IMR-90 (cell line): ENCODE measurements around the gene KIFAP3. TPM values are rescaled to one million over a fixed set of nuclear protein-coding genes. Genes with fewer than 3 reads are reported as not detected.

Source experiments
- ATAC-seq: fragments of 200-7000 bp; cut with Tn5 transposase; 2 replicates; pipeline ENCODE4 v1.9.1; 2020; ENCODE audit warnings: low read depth, mild to moderate bottlenecking, moderate library complexity
- BruUV-seq: library from RNA; stranded (reverse); fragments of 400-500 nt; replicated peaks from 2 replicates; lab custom pipeline; 2021; lab: Mats Ljungman, UMichigan
- CTCF ChIA-PET: fragments of 300-600 bp; formaldehyde crosslinking; extraction: SDS; loops from one replicate; lab custom pipeline; 2021; ENCODE audit warnings: antibody characterized with exemption; lab: Yijun Ruan, JAX
- POLR2A ChIA-PET: fragments of 300-600 bp; sonication (Branson Sonifier 250); formaldehyde crosslinking; loops from one replicate; lab custom pipeline; 2022; ENCODE audit warnings: antibody characterized with exemption; ENCODE audit not compliant: unreplicated experiment; lab: Charles Lee
- DNase-seq: peaks from one replicate; pipeline ENCODE4 v3.0.0; 2013
- H2AFZ ChIP-seq: replicated peaks from 2 replicates; pipeline ENCODE3; 2013; ENCODE audit warnings: low read length, mild to moderate bottlenecking; ENCODE audit not compliant: poor library complexity
- H2AK5ac ChIP-seq: 2 replicates; pipeline ENCODE4 v1.6.1; 2013; ENCODE audit warnings: low read depth, low read length, inconsistent platforms
- H2AK9ac ChIP-seq: replicated peaks from 2 replicates; pipeline ENCODE3; 2013; ENCODE audit warnings: mild to moderate bottlenecking, low read depth, low read length, moderate library complexity; ENCODE audit not compliant: poor library complexity
- H2BK120ac ChIP-seq: 2 replicates; pipeline ENCODE4 v1.6.1; 2013; ENCODE audit warnings: low read depth, low read length, inconsistent platforms
- H2BK15ac ChIP-seq: 3 replicates; pipeline ENCODE4 v1.6.1; 2013; ENCODE audit warnings: low read depth, low read length, inconsistent platforms
- H2BK20ac ChIP-seq: 2 replicates; pipeline ENCODE4 v1.6.1; 2013; ENCODE audit warnings: low read depth, mild to moderate bottlenecking, inconsistent platforms, low read length, moderate library complexity
- H2BK5ac ChIP-seq: 2 replicates; pipeline ENCODE4 v1.6.1; 2013; ENCODE audit warnings: mild to moderate bottlenecking, low read depth, low read length, inconsistent platforms; ENCODE audit not compliant: poor library complexity, severe bottlenecking
- H3K14ac ChIP-seq: replicated peaks from 2 replicates; pipeline ENCODE4 v1.6.1; 2013; ENCODE audit warnings: low read depth, low read length, inconsistent platforms
- H3K18ac ChIP-seq: 2 replicates; pipeline ENCODE4 v1.6.1; 2013; ENCODE audit warnings: low read depth, low read length, control low read depth
- H3K23ac ChIP-seq: 2 replicates; pipeline ENCODE4 v1.6.1; 2013; ENCODE audit warnings: low read depth, low read length, inconsistent platforms
- H3K27ac ChIP-seq: 2 replicates; pipeline ENCODE4 v1.5.1; 2013; ENCODE audit warnings: mild to moderate bottlenecking, control low read depth, low read length; ENCODE audit not compliant: insufficient read depth
- H3K27me3 ChIP-seq: 2 replicates; pipeline ENCODE4 v1.6.1; 2013; ENCODE audit warnings: low read length; ENCODE audit not compliant: control insufficient read depth, insufficient read depth
- H3K36me3 ChIP-seq: 2 replicates; pipeline ENCODE4 v1.6.1; 2013; ENCODE audit warnings: low read length, mixed read lengths; ENCODE audit not compliant: control insufficient read depth, insufficient read depth
- H3K4ac ChIP-seq: 2 replicates; pipeline ENCODE4 v1.6.1; 2013; ENCODE audit warnings: low read depth, low read length, inconsistent platforms
- H3K4me1 ChIP-seq: 2 replicates; pipeline ENCODE4 v1.6.1; 2013; ENCODE audit warnings: low read length, mixed read lengths; ENCODE audit not compliant: control insufficient read depth, insufficient read depth
- H3K4me2 ChIP-seq: 2 replicates; pipeline ENCODE4 v1.6.1; 2013; ENCODE audit warnings: low read depth, mild to moderate bottlenecking, control low read depth, low read length, moderate library complexity
- H3K4me3 ChIP-seq: 2 replicates; pipeline ENCODE4 v1.5.1; 2013; ENCODE audit warnings: low read depth, mild to moderate bottlenecking, control low read depth, low read length, moderate library complexity; ENCODE audit not compliant: insufficient read depth
- H3K56ac ChIP-seq: 2 replicates; pipeline ENCODE4 v1.6.1; 2013; ENCODE audit warnings: low read length, inconsistent platforms; ENCODE audit not compliant: insufficient read depth; ENCODE audit errors: extremely low read depth
- H3K79me1 ChIP-seq, 2 experiments: 2 replicates each; pipeline ENCODE4 v1.6.1; 2013; ENCODE audit warnings: low read length in 2 of 2, inconsistent platforms in 1 of 2, low read depth in 1 of 2
- H3K9ac ChIP-seq: 2 replicates; pipeline ENCODE4 v1.6.1; 2013; ENCODE audit warnings: low read depth, low read length, control low read depth
- H3K9me1 ChIP-seq: 2 replicates; pipeline ENCODE4 v1.6.1; 2013; ENCODE audit warnings: low read length, inconsistent platforms; ENCODE audit not compliant: insufficient read depth
- H3K9me3 ChIP-seq: 2 replicates; pipeline ENCODE4 v1.6.1; 2013; ENCODE audit warnings: low read length; ENCODE audit not compliant: control insufficient read depth, insufficient read depth
- H4K20me1 ChIP-seq: 2 replicates; pipeline ENCODE4 v1.6.1; 2013; ENCODE audit warnings: low read length, inconsistent platforms; ENCODE audit not compliant: insufficient read depth
- H4K5ac ChIP-seq: 2 replicates; pipeline ENCODE4 v1.6.1; 2013; ENCODE audit warnings: mild to moderate bottlenecking, low read depth, low read length, control low read depth
- H4K8ac ChIP-seq, 2 experiments: 2 replicates each; pipeline ENCODE4 v1.6.1; 2013; ENCODE audit warnings: low read depth in 2 of 2, low read length in 2 of 2, control low read depth in 1 of 2, inconsistent platforms in 1 of 2
- H4K91ac ChIP-seq: 2 replicates; pipeline ENCODE4 v1.6.1; 2013; ENCODE audit warnings: low read depth, low read length, inconsistent platforms; ENCODE audit not compliant: insufficient read depth
- CEBPB ChIP-seq: IDR thresholded peaks from 2 replicates; pipeline ENCODE4 v1.6.1; 2012; ENCODE audit warnings: low read depth, low read length, improper control_type of control experiment
- CHD1 ChIP-seq: IDR thresholded peaks from 2 replicates; pipeline ENCODE4 v1.6.1; 2012; ENCODE audit warnings: low read depth, low read length, improper control_type of control experiment
- CTCF ChIP-seq: conservative IDR thresholded peaks from 2 replicates; pipeline ENCODE4 v1.5.1; 2012; ENCODE audit warnings: mild to moderate bottlenecking, low read depth, low read length, improper control_type of control experiment
- ELK1 ChIP-seq: fragments of 150-350 bp; IDR thresholded peaks from 2 replicates; pipeline ENCODE4 v1.6.1; 2016; ENCODE audit warnings: low read depth, mild to moderate bottlenecking, low read length, moderate library complexity, borderline replicate concordance
- FOS ChIP-seq: fragments of 150-350 bp; IDR thresholded peaks from 2 replicates; pipeline ENCODE4 v1.6.1; 2016; ENCODE audit warnings: low read depth, low read length
- MAFK ChIP-seq: IDR thresholded peaks from 2 replicates; pipeline ENCODE4 v1.6.1; 2012; ENCODE audit warnings: low read depth, low read length, improper control_type of control experiment
- MAZ ChIP-seq: IDR thresholded peaks from 2 replicates; pipeline ENCODE4 v1.6.1; 2012; ENCODE audit warnings: low read depth, mild to moderate bottlenecking, low read length, improper control_type of control experiment, moderate library complexity, borderline replicate concordance
- MXI1 ChIP-seq: IDR thresholded peaks from 2 replicates; pipeline ENCODE4 v1.6.1; 2012; ENCODE audit warnings: low read depth, mild to moderate bottlenecking, low read length, moderate library complexity, borderline replicate concordance
- NFE2L2 ChIP-seq: fragments of 150-350 bp; IDR thresholded peaks from 2 replicates; pipeline ENCODE4 v1.6.1; 2016; ENCODE audit warnings: low read depth, mild to moderate bottlenecking, low read length
- POLR2A ChIP-seq: IDR thresholded peaks from 2 replicates; pipeline ENCODE4 v1.6.1; 2012; ENCODE audit warnings: mild to moderate bottlenecking, low read depth, low read length
- RAD21 ChIP-seq: IDR thresholded peaks from 2 replicates; pipeline ENCODE4 v1.6.1; 2012; ENCODE audit warnings: low read length, improper control_type of control experiment
- RCOR1 ChIP-seq: IDR thresholded peaks from 2 replicates; pipeline ENCODE4 v1.6.1; 2012; ENCODE audit warnings: mild to moderate bottlenecking, low read length, improper control_type of control experiment; ENCODE audit not compliant: insufficient replicate concordance
- RFX5 ChIP-seq: IDR thresholded peaks from 2 replicates; pipeline ENCODE4 v1.8.0; 2012; ENCODE audit warnings: low read depth, mild to moderate bottlenecking, low read length, moderate library complexity
- WGBS, 2 experiments: methylation state at CpG; one replicate each; pipeline versions ENCODE4 v1.1.5 to v1.1.7; 2013; ENCODE audit warnings: missing lambda C conversion rate in 2 of 2; ENCODE audit not compliant: insufficient read length in 1 of 2; ENCODE audit errors: extremely low coverage in 2 of 2; 5-methylcytosine and 5-hydroxymethylcytosine counted together
- dilution Hi-C: fragments of 300-500 bp; cut with HindIII; formaldehyde crosslinking; loops from one replicate; pipeline ENCODE4 v1.14.3; 2018; ENCODE audit warnings: low sequenced_read_pairs; ENCODE audit not compliant: unreplicated experiment
- in situ Hi-C: fragments of 300-500 bp; cut with MboI; formaldehyde crosslinking; loops from 3 replicates; pipeline ENCODE4 v1.14.3; 2019; ENCODE audit warnings: low sequenced_read_pairs, inconsistent platforms, mixed read lengths
- intact Hi-C: fragments of 100-400 bp; cut with micrococcal nuclease; formaldehyde crosslinking; loops from 2 replicates; pipeline ENCODE4 v1.10.0; 2022
- polyA plus RNA-seq, 3 experiments: library from polyadenylated mRNA; depleted of rRNA; stranded (reverse); fragments of >200 nt; gene quantifications; 2 replicates each; pipeline ENCODE4 v1.2.3, GENCODE V29; 2012; ENCODE audit warnings: low replicate concordance in 1 of 3
- total RNA-seq: library from RNA; depleted of rRNA; stranded (reverse); fragments of >200 nt; gene quantifications from 2 replicates; pipeline ENCODE4 v1.2.3, GENCODE V29; 2012
- TF ChIP-seq, protein P1 (sequence below): fragments of 150-350 bp; IDR thresholded peaks from 2 replicates; pipeline ENCODE4 v1.6.1; 2017; ENCODE audit warnings: mild to moderate bottlenecking, antibody characterized with exemption, low read length, low read depth

Gene KIFAP3
- total and polyA plus RNA-seq, 2 of the 4 experiments (the other 2 are of a cell fraction), result 10.5 to 10.9 TPM

DNA sequence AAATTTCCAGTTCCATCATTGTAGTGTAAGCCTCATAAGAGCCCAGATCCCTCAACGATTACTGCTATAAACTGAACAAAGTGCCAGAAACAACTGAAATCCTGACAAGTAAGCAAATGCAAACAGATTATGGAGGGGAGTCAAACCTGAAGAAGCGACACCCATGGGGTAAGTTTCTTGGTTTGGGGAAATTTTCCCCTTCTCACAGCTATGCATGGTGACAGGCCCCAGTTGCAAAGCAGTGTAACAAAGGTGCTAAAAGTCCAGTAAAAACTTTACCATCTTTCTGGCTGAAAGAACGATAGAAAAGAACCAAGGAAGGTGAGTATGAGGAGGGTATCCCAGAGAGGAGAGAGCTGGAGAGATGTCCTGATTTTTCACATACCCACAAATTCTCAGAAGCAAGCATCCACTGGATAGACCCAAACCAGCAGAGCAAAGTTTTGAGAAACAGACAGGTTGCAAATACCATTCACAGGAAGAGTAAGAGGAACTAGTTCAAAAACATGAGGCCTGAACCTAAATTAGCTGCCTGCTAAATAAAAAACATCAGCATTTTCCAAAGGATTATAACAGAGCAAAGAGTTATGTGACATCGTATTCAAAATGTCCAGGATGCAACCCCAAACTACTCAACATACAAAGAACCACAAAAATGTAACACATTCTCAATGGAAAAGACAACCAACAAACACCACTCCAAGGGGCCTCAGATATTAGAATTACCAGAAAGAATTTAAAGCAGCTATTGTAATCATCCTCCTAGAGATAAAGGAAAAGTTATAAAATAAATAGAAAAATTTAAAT, 195.3 kb downstream of the KIFAP3 start:
- ATAC-seq (no peak; the same call in 1 of the 2 replicates), DNase-seq (no peak)
- Histone ChIP-seq H2AFZ (no peak overlapping the region), H2AK5ac (no peak overlapping the region), H2BK20ac (no peak overlapping the region), H3K14ac (no peak overlapping the region), H3K4me2 (no peak overlapping the region), H4K20me1 (no peaks in the 10 kb centered on the region; the same call in 1 of the 2 replicates), H2BK5ac (no peak overlapping the region), H3K27ac (no peak overlapping the region), H4K5ac (no peak overlapping the region), H3K9me1 (no peaks in the 10 kb centered on the region; the same call in 1 of the 2 replicates), H3K36me3 (peaks cover 14% of the 10 kb centered on the region; the same call in 1 of the 2 replicates), H3K56ac (no peak overlapping the region), H3K23ac (no peak overlapping the region), H2BK120ac (no peak overlapping the region), H3K18ac (no peak overlapping the region; the same call in 1 of the 2 replicates), H3K9ac (no peak overlapping the region), H3K4me1 (peaks cover 10% of the 10 kb centered on the region; the same call in 1 of the 2 replicates), H3K27me3 (no peaks in the 10 kb centered on the region), H2AK9ac (no peak overlapping the region), H4K91ac (no peak overlapping the region), H3K9me3 (no peaks in the 10 kb centered on the region), H3K4me3 (no peak overlapping the region), H4K8ac (no peak overlapping the region), H3K4ac (no peak overlapping the region), H2BK15ac (no peak overlapping the region), H3K79me1 (peaks cover 13 to 17% of the 10 kb centered on the region in 2 experiments; a peak in 3 of 4 replicates)
- WGBS, 2 experiments, result no CpG with 5 or more reads among the region's 4 CpGs
- in situ Hi-C loops, result no loop called here
- POLR2A ChIA-PET, result no interaction called here
- intact Hi-C loops, result no loop called here
- CTCF ChIA-PET, result interaction anchor here (0.6 to 0.7 kb wide), 2 partner anchors 13 to 288 kb away, joined by 3 read pairs; no protein-coding TSS in a partner anchor
- dilution Hi-C loops, result no loop called here
- no TSS peak for BruUV-seq
- no peak for TF ChIP-seq POLR2A
- no peak for TF ChIP-seq MXI1
- TF ChIP-seq RFX5, result no peak
- TF ChIP-seq, protein P1, sequence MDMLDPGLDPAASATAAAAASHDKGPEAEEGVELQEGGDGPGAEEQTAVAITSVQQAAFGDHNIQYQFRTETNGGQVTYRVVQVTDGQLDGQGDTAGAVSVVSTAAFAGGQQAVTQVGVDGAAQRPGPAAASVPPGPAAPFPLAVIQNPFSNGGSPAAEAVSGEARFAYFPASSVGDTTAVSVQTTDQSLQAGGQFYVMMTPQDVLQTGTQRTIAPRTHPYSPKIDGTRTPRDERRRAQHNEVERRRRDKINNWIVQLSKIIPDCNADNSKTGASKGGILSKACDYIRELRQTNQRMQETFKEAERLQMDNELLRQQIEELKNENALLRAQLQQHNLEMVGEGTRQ, result no peak
- TF ChIP-seq RAD21, result no peak
- no peak for TF ChIP-seq FOS
- no peak for TF ChIP-seq ELK1
- no peak for TF ChIP-seq NFE2L2
- no peak for TF ChIP-seq MAZ
- no peak for TF ChIP-seq CEBPB
- no peak for TF ChIP-seq MAFK
- TF ChIP-seq RCOR1, result no peak
- TF ChIP-seq CHD1, result no peak
- TF ChIP-seq CTCF, result no peak
